GM11168 (cell line): ENCODE data around the gene BAHD1.

Experiments
- in situ Hi-C: fragments of 300-500 bp; cut with MboI; formaldehyde crosslinking; loops from one replicate; pipeline ENCODE4 v1.12.0; 2022; ENCODE audit warnings: low sequenced_read_pairs; ENCODE audit not compliant: unreplicated experiment

The BAHD1 gene

DNA sequence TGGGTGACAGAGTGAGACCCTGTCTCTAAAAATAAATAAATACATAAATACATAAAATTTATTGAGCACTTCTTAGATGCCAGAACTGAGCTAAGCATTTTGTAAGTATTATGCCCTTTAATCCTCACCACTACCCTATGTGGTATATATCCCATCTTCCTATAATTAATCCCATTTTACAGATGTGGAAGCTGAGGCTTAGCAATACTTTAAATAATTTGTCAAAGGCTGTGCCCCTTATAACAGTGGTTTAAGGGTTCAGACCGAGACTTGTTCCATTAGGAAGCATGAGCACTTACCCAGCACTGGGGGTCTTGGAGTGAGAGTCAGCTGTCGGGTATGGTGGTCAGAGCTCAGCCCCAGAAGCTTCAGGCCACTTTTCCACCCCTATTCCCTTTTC is 22.5 kb downstream of the BAHD1 start:
- in situ Hi-C loops: no loop called here

DNA sequence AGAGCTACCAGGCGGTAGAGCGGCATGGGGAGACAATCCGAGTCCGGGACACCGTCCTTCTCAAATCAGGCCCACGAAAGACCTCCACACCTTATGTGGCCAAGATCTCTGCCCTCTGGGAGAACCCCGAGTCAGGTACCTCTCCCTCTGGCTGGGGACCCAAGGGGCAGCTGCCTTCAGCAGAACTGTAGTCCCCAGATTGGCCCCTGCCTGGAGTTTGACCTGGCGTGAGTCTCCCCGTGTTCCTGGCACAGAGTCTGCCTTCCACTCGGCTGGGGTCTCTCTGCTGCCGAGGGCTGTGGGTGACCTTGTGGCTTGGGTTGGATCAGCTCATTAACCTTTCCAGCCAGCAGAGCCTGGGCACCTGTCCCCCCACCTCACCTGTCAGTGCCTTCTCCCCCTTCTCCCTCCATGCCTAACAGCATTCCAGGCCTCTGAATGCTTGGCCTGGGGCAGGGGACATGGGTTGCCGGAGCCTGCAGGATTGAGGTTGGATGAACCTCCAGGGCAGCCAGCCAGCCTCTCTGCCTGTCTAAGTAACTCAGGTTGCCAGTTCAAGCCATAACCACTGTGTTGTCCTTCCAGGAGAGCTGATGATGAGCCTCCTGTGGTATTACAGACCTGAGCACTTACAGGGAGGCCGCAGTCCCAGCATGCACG is 23.3 kb downstream of the BAHD1 start:
- in situ Hi-C loops: no loop called here

DNA sequence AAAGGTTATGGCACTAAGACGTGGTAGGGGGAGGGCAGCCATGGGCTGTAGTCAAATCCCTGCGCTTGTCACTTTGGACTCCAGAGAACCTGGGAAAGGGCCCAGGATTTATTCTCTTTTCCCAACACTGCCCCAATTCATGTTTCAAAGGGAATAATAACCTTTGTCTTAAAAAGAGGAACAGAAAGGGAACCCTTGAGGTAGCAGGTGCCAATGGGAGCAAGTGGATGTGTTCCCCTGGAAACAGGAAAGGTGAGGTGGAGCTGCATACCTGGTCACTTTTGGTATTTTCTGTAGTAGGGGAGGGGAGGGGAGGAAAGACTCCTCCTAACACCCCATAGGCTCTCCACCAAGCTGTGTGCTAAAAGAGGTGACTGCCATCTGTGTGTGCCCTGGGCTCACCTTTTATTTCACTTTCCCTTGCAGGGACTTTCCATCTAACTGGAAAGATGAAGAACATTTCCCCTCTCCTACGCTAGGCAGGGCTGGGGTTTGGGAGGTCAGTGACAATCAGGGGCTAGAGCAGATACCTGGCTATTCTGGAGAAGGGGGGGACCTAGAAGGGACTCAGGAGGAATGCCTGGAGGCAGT is 23.9 kb downstream of the BAHD1 start:
- in situ Hi-C loops: no loop called here

DNA sequence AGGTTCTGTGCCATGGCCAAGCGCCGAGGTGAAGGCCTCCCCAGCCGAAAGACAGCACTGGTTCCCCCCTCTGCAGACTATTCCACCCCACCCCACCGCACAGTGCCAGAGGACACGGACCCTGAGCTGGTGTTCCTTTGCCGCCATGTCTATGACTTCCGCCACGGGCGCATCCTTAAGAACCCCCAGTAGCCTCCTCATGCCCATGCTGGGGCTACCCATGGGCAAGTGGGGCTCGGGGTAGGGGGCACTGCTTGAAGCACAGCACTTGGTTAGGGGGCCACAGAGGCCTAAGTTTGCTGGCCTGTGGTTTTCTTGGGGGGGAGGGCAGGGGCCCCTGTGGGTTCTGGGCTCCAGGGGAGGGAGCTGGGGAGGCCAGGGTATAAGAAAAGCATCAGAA is 25.2 kb downstream of the BAHD1 start:
- in situ Hi-C loops: no loop called here

DNA sequence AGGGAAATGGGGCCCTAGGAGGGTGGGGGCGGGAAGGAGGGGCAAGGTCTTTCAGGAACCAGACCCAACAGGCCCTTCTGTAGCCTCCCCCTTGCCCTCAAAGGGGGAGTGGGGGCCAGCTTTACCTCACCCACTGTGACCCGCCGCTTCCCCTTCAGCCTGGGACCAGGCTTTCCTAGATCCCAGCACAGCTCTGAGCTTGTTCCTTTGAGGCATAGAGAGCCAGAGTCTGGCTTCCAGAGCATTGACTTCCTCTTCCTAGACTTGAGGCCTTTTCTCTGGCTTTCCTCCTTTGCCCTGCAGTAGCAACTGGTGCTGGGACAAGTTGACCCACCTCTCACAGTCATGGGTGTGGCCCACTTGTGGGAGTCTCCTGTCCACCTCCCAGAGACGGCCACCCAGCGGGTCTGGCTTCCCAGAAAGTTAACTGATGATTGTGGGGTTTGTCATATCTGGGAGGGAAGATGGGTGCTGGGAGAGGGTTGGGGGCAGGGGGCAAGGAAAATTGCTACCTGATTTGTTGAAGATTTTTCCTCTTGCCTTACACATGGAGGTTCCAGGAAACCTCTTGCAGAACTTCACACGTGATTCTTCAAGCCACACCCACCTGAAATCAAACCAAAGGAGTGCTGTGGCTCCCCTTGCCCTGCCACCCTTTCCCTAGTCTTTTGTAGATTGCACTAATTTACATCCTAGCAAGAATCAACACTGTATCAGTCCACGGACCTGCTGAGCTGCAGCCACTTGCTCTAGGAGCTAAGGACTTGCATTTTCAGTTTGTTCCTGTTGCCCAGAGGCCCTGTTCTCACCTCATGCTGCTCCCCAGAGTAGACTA is 25.9 kb downstream of the BAHD1 start:
- in situ Hi-C loops: no loop called here

DNA sequence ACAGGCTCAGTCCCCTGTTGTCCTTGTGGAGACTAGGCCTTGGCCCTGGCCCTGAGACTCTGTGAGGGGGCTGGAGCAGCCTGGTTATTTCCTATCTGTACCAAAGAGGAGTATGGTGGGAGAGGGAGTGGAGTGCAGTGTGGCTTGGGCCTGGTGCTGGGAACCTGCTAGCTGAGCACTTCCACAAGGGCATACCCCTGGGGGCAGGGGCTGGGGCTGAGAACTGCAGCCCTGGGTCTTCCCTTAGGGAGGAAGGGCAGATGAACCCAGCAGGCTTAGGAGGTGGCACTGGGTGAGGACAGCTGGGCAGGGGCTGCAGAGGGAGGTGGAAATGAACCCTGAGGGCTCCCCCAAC is 26.5 kb downstream of the BAHD1 start:
- in situ Hi-C loops: no loop called here

DNA sequence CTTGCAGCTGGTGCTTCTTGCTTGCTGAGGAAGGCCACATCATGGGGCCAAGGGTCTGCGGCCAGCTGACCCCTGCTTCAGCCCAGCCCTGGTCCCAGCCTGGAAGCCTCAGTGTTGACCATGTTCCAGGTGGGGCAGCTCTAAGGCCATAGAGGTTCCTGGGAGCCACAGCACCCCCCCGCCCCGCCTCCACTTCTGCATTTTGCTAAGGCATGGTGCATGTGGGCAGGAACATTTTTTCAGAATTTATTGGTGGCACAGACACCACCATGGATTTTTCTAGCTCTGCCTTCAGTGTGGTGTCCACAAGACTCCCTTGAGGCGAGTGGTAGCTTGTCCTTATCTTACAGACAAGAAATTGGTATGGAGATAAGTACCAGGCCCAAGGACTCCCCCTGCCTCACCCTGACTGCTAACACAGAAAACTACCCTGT is 28.2 kb downstream of the BAHD1 start:
- in situ Hi-C loops: no loop called here

- in situ Hi-C loops: no loop called here
Observed at GRCh38 chr15:40469776-40470390, 29.1 kb downstream of the BAHD1 start.

DNA sequence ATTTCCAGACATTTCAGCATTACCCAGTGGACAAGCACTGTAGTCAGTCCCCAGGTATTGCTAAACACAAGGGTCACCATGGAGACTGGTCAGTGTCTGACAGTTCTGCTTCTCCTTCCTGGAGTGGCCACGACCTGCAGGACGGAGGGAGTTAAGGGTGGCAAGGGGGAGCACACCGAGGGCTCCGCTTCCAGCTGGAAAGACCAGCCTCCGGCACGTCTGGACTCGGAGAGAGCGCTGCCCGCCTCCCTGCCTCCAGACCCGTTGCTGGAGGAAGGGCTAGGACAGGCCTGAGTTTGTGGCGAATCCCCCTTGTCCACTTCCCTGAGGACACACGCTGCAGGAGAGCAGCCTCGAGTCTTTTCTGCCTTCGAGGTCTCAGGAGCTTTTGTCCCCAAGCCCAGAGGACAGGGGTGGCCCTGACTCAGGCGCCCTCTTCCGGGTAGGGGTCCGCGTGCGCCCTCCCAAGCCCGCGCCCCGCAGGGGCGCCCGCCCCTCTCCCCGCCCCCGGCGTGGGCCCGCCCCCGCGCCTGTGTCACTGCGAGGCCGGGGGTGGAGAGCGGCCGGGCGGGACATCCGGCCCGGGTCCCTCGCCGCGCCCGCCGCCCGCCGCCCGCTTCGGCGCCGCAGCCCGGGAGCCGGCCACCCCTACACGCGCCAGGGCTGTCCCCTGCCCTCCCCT is 29.8 kb downstream of the BAHD1 start, which contains the start of gene CHST14:
CHST14 (plus strand) TSS at position 562 of the 682 bp plus-strand sequence. CDS start 230 bp downstream, outside the sequence.
- in situ Hi-C loops: no loop called here

DNA sequence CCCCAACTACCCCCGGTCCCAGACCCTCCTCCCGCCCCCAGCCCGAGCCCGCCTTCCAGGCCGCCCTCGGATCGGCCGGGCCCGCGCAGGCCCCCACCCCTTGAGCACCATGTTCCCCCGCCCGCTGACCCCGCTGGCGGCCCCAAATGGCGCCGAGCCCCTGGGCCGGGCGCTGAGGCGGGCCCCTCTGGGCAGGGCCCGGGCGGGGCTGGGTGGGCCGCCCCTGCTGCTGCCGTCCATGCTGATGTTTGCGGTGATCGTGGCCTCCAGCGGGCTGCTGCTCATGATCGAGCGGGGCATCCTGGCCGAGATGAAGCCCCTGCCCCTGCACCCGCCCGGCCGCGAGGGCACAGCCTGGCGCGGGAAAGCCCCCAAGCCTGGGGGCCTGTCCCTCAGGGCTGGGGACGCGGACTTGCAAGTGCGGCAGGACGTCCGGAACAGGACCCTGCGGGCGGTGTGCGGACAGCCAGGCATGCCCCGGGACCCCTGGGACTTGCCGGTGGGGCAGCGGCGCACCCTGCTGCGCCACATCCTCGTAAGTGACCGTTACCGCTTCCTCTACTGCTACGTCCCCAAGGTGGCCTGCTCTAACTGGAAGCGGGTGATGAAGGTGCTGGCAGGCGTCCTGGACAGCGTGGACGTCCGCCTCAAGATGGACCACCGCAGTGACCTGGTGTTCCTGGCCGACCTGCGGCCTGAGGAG is 30.5 kb downstream of the BAHD1 start:
- in situ Hi-C loops: no loop called here

- in situ Hi-C loops: no loop called here
Observed at GRCh38 chr15:40471808-40472150, 31.0 kb downstream of the BAHD1 start.

DNA sequence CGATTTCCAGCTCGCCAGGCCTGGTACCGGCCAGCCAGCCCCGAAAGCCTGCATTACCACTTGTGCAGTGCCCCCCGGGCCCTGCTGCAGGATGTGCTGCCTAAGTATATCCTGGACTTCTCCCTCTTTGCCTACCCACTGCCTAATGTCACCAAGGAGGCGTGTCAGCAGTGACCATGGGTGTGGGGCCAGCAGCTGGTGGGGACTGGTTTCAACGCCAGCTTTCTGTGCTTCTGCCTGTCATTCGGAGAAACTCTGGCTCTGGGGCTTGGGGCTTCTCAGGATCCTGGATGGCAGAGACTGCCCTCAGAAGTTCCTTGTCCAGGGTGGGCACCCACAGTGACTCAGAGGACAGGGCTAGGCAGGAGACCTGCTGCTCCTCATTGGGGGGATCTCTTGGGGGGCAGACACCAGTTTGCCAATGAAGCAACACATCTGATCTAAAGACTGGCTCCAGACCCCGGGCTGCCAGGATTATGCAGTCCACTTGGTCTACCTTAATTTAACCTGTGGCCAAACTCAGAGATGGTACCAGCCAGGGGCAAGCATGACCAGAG is 31.5 kb downstream of the BAHD1 start:
- in situ Hi-C loops: no loop called here

GRCh38 chr15:40474581-40474980 is 33.8 kb downstream of the BAHD1 start:
- in situ Hi-C loops: no loop called here

DNA sequence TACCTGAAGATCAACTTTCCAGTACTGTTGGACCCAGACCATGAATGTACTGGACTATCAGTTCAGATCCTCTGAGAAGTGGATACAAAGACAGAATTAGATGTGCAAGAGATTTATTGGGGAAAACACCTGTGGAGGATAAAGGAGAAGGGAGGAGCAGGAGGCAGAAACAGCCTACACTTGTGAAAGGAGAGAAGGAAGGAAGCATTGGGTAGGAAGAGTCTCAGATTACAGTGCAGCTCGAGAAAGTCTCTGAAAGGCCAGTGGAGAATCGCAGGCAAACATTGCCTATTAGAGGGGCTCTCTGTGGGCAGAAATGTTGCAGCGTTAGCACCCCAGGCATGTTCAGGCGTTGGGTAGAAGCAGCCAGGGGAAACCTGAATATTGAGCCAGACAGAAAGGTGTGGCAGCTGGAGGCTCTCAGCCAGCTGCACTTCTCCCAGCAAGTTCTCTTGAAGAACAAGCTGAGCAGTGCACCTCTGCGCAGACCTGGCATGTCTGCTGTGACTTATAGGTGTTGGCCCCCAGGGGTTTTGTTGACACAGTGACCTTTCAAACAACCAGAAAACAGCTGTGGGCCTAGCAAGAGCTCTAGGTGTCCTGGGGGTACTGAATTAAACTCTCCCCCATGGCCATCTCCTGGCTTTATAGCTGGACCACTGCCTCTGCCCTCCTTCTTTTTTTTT is 37.0 kb downstream of the BAHD1 start:
- in situ Hi-C loops: no loop called here

- in situ Hi-C loops: no loop called here
Observed at GRCh38 chr15:40479024-40479423, 38.3 kb downstream of the BAHD1 start.

- in situ Hi-C loops: no loop called here
Observed at GRCh38 chr15:40481341-40482074, 40.8 kb downstream of the BAHD1 start.

DNA sequence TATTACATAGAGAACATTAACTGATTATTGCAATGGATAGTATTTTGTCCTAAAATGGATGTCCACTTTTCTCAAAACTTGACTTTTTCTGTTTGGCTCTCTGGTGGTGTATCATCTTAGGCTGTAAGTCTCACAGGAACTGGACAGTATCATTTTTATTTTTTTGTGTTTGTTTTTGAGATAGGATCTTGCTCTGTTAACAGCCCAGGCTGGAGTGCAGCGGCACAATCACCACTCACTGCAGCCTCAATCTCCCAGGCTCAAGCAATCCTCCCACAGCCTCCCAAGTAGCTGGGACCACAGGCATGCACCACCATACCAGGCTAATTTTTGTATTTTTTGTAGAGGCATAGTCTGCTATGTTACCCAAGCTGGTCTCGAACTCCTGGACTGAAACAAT is 43.2 kb downstream of the BAHD1 start:
- in situ Hi-C loops: no loop called here

DNA sequence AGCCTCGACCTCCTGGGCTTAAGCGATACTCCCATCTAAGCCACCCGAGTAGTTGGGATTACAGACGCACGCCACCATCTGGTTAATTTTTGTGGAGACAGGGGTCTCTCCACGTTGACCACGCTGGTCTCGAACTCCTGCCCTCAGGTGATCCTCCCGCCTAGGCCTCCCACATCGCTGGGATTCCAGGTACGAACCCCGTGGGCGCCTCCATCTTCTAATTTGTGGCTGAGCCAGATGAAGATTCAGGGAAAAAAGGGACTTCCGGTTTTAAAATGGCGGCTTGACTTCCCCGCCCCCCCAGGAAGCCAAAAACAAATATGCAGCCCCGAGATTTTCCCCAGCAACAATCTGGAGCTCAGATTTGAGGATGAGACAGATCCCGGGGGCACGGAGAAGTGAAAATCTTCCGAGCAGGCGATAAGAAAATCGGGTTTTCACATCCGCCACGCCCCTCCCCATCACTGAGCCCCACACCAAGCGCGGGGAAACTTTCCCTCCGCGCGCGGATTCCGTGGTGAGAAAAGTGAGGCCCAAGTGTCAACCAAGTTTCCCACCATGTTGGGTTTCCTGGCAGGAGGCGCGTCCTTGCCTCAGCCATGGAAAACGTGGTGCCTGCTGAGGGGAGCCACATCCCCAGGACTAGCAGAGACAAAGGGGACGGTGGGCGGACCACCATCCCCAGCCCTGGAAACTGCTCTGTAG is 45.5 kb downstream of the BAHD1 start:
- in situ Hi-C loops: no loop called here
